ENCODE measurements around the gene AMBRA1. TPM values are rescaled to one million over a fixed set of nuclear protein-coding genes. Genes with fewer than 3 reads are reported as not detected.

AMBRA1 gene
- total and polyA plus RNA-seq, 2 of the 8 experiments (the other 6 are each of a cell fraction or from before 2014, with no cell fraction given): 14.2 to 37.4 TPM

GRCh38 chr11:46597155-46597554 is 3.3 kb upstream of the AMBRA1 start:
- H4K91ac ChIP-seq (replicated peaks; ENCODE audit: insufficient read length, low read length): no peak overlapping the region
- no peak overlapping the region for H2AFZ ChIP-seq (ENCODE audit: low read length)
- no peaks in the 10 kb centered on the region for H3K27me3 ChIP-seq (replicated peaks in 1 of 4; ENCODE audit: control insufficient read depth in 3 of 4, extremely low read depth in 1 of 4, insufficient read depth in 3 of 4, low read length in 3 of 4)
- ChIA-PET POLR2A (ENCODE audit: partially characterized antibody) (no interaction called here), CTCF (ENCODE audit: partially characterized antibody) (no interaction called here)
- no peak overlapping the region for H3K4ac ChIP-seq (replicated peaks; ENCODE audit: insufficient read length, low read depth, low read length)
- no peak overlapping the region for H4K8ac ChIP-seq (ENCODE audit: extremely low read depth, insufficient read depth, low read length)
- H3K9me3 ChIP-seq (ENCODE audit: insufficient read depth in 2 of 2, low read depth in 1 of 2, low read length in 1 of 2): no peaks in the 10 kb centered on the region
- FAIRE-seq (no peak), DNase-seq (ENCODE audit: low read depth in 1 of 2, low spot score in 2 of 2) (no peak)
- H3K79me2 ChIP-seq (ENCODE audit: control insufficient read depth in 1 of 2, insufficient read depth in 2 of 2, low read length in 2 of 2): peaks cover 11 to 16% of the 10 kb centered on the region in 2 experiments
- peaks cover 3 to 5% of the 10 kb centered on the region in 2 experiments for H4K20me1 ChIP-seq (replicated peaks in 1 of 2; ENCODE audit: control insufficient read depth in 1 of 2, insufficient read depth in 2 of 2, low read length in 2 of 2)
- no peaks in the 10 kb centered on the region for H3K36me3 ChIP-seq (ENCODE audit: control insufficient read depth in 2 of 4, insufficient read depth in 4 of 4, low read length in 3 of 4)
- H2BK120ac ChIP-seq (replicated peaks; ENCODE audit: low read depth, low read length): no peak overlapping the region
- peaks cover 2% of the 10 kb centered on the region; the same call in 1 of the 2 replicates for H3K79me1 ChIP-seq (ENCODE audit: low read depth, low read length)
- H3K14ac ChIP-seq (ENCODE audit: insufficient read length): no peak overlapping the region
- H4K5ac ChIP-seq (ENCODE audit: insufficient read length, low read depth, low read length): no peak overlapping the region
- no peak overlapping the region for H3K9ac ChIP-seq (replicated peaks in 1 of 4; ENCODE audit: extremely low read depth in 1 of 4, low read depth in 3 of 4, low read length in 3 of 4)
- no peak overlapping the region for H3K56ac ChIP-seq (replicated peaks; ENCODE audit: insufficient read length, low read depth, low read length)
- H3K18ac ChIP-seq (ENCODE audit: extremely low read depth, low read length): no peak overlapping the region
- no peak overlapping the region for H2BK15ac ChIP-seq (ENCODE audit: low read length)
- no peak for TF ChIP-seq EZH2 (IDR thresholded peaks at IDR 0.05; ENCODE audit: low read depth, low read length, severe bottlenecking)
- no peak for TF ChIP-seq GTF2F1 (IDR thresholded peaks at IDR 0.05; ENCODE audit: borderline replicate concordance, low read depth, low read length)
- TF ChIP-seq USF2 (IDR thresholded peaks at IDR 0.05; ENCODE audit: low read length): no peak
- TF ChIP-seq POLR2A (IDR thresholded peaks at IDR 0.05; ENCODE audit: control extremely low read depth in 1 of 2, low read depth in 2 of 2, low read length in 2 of 2): no peak
- no peak for TF ChIP-seq EP300 (IDR thresholded peaks at IDR 0.05; ENCODE audit: borderline replicate concordance in 1 of 2, low read depth in 2 of 2, low read length in 2 of 2)
- H3K4me1 ChIP-seq (replicated peaks in 1 of 4; ENCODE audit: control insufficient read depth in 3 of 4, insufficient read depth in 4 of 4, low read length in 3 of 4): peaks cover 0 to 5% (median 3%) of the 10 kb centered on the region in 4 experiments; a peak in 3 of 7 replicates
- H3K27ac ChIP-seq (ENCODE audit: low read depth, low read length): no peak overlapping the region
- H3K23me2 ChIP-seq (ENCODE audit: low read depth, low read length): no peaks in the 10 kb centered on the region
- H3K23ac ChIP-seq (ENCODE audit: insufficient read length): no peak overlapping the region
- H2BK20ac ChIP-seq (ENCODE audit: low read length): no peak overlapping the region
- 89% methylated on average over 1 of the region's 1 CpG; no CpG with 5 or more reads in 1 of the 2 experiments for WGBS, 2 experiments (ENCODE audit: extremely low coverage in 1 of 2, insufficient coverage in 1 of 2, insufficient read length in 1 of 2, insufficient replicate concordance in 2 of 2, low coverage in 1 of 2, low lambda C conversion rate in 2 of 2, missing lambda C conversion rate in 1 of 2)
- H3K4me2 ChIP-seq (ENCODE audit: insufficient read depth in 1 of 2, low read depth in 2 of 2, low read length in 2 of 2): no peak overlapping the region
- no peak overlapping the region for H2BK5ac ChIP-seq (ENCODE audit: low read depth, low read length)
- H3K4me3 ChIP-seq (ENCODE audit: extremely low read depth in 1 of 4, insufficient read depth in 2 of 4, low read depth in 3 of 4, low read length in 4 of 4): no peak overlapping the region
- no peak overlapping the region for H2BK12ac ChIP-seq (ENCODE audit: low read depth, low read length)
- H2AK5ac ChIP-seq (ENCODE audit: low read depth, low read length): no peak overlapping the region

Data from H1 (cell line).